Activated CD4-positive, alpha-beta T cell treated with anti-CD3 and anti-CD28 coated beads, Interleukin-2, amount 50 U/mL, for 48 hours (primary cell): Measurements from ENCODE around the gene KIAA1671.
A peak's percentile ranks its signal among the peaks of the same experiment; 100 is the strongest.
"Not testable (repeated sequence)": the region's sequence is repeated elsewhere in the genome, so short reads cannot be mapped to it uniquely, and the experiment has no call there.

Experiments used
- DNase-seq, 2 experiments: peaks; one replicate each; pipeline ENCODE4 v3.0.0-alpha.2; 2020

The KIAA1671 gene

DNA sequence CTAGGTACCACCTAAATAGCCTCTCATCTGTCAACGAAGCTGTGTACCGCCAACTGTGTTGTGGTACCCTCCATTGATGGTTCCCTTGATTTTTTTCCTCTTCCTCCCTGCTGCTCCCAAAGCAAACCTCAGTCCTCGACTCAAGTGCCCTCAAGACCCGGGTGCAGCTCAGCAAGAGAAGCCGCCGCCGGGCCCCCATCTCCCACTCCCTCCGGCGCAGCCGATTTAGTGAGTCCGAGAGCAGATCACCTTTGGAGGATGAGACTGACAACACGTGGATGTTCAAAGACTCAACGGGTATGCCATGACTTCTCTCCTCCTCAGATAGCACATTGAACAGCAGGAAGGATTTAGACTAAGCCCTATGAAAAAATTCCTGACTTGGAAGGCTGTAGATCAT lies 224.7 kb downstream of the KIAA1671 start:
- no peak for DNase-seq

DNA sequence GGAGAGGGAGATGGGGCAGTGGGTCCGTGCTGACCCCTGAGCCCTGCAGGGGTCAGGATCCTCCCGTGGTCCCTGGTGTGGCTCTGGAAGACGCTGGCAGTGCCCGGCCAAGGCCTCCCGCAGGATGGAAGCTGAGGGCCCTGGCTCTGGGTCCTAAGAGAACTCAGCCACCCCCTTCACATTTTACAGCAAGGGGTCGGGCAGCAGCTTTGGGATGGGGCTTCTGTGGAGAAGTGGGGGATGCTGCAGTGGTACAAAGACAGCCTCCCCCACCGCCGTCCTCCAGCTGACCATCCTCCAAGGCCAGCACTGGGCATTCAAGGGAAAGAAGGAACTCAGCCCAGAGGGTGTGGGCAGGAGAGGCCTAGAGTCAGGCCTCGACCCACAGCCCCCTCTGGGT lies 225.4 kb downstream of the KIAA1671 start:
- no peak for DNase-seq

- not testable (repeated sequence) for DNase-seq
Observed at GRCh38 chr22:25178348-25178747, 225.8 kb downstream of the KIAA1671 start.

DNA sequence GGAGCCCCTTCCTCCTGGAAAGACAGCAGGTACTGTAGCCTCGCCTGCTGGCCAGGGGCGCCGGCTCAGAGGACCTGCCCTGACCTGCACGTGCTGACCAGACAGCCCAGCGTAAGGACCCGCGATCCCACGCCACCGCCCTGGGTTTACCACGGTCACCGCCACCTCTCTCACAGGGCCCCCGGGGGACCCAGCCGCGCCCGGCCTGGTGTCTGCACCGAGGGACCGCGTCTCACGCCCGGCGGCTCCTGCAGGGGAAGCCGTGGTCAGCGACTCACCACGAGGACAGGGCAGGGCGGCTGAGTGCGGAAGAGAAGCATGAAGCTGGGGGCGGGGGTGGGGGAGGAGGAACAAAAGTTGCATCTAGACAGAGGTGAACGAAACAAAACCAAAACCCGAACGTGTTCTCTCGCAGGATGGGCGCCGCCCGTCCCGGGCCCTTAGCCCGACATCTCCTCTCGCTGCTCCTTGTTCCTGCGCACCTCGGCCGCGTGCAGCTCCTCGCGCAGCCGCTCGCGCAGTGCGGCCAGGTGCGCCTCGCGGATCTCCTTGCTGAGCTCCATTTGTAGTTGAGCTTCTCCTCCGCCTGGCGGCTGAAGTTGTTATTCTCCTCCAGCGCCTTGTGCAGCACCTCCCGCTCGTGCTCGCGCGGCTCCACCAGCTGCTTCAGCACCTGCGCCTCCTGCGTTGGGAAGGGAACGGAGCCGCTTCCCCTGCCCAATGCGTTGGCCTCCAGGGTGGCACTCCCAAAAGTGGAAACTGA lies 226.5 kb downstream of the KIAA1671 start:
- DNase-seq = not testable (repeated sequence)

DNA sequence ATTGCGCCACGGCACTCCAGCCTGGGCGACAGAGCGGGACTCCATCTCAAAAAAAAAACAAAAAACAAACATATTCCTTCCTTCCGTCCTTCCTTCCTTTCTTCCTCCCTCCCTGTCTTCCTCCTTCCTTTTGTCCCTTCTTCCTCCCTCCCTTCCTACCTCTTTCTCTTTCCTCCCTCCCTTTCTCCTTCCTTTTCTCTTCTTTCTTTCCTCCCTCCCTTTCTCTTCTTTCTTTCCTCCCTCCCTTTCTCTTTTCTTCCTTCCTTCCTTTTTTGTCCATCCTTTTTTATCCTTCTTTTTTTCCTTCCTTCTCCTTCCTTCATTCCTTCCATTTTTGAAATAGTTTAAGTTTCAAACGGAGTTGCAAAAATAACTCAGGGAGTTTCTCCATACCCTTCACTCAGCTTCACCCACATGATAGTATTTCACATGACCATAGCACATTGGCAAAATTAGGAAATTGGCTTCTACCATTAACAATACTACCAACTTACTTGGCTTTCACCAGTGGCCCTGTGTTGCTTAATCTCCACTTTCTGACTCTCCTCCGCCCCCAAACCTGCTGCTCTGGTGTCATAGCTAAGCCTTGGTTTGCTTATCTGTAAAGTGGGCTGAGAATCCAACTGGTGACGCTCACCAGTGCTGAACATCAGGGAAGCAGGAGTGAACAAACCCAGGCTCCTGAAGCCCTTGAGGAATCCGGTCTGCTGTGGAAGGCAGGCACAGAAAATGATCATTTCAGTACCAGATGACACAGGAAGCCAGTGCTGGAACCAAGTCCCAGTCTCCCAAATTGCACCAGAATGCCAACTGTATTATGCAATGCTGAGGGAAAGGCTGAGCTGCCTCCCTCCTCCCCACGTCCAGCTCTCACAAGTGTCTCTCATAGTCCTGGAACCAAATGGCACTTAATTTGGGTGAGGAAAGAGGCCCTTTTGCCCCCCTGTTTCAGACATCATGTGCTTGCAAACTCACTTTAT lies 229.9 kb downstream of the KIAA1671 start:
- no peak for DNase-seq

DNA sequence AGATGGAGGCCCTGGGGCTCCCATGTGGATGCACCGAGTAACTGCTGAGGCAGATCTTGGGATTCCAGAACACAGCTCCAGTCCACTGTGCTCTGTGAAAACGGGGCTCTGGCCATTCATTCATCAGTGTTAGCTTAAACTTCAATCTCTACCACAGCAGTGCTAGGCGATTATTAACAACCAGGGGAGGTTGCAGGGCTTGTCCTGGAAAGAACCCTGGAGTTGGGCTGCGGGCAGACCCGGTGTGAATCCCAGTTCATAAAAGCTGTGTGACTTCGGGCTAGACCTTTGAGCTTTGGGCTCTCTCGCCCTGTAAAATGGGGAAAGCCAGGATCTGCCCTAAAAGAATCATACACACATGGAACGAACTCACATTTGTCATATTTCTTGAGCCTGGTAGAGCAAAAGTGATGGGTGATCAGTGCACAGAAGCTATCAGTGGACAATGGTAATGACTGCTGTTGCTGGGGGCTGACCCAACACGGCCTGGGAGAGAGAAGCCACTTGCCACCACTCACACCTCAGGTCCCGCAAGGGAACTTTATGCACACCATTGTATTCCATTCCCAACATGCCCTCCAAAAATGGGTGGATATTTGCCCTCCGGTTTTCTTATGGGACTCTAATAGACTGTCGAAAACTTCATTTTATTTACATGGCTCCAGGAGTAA lies 231.6 kb downstream of the KIAA1671 start:
- no peak for DNase-seq

DNA sequence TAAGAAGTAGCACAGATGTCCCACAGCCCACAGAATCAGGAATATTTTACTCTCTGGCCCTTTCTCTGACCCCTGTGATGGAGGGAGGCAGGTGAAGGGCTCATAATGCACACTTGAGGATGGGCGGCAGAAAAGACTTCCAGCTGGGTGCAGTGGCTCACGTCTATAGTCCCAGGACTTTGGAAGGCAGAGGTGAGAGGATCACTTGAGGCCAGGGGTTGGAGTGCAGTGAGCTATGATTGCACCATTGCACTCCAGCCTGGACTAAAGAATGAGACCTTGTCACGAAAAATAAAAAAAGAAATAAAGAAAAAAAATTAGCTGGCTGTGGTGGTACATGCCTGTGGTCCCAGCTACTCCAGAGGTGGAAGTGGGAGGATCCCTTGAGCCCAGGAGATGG lies 233.6 kb downstream of the KIAA1671 start:
- DNase-seq = no peak

DNA sequence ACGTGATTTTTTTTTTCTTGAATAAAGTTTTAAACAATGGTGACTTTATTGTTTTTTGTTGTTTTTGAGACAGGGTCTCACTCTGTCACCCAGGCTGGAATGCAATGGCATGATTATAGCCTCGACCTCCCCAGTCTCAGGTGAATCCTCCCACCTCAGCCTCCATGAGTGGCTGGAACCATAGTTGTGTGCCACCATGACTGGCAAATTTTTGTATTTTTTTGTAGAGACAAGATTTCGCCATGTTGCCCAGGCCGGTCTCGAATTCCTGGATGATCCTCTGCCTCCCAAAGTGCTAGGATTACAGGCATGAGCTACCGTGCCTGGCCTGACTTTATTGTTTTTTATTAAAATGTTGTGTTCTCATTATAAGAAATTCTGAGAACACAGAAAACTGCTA lies 235.0 kb downstream of the KIAA1671 start:
- DNase-seq = no peak

DNA sequence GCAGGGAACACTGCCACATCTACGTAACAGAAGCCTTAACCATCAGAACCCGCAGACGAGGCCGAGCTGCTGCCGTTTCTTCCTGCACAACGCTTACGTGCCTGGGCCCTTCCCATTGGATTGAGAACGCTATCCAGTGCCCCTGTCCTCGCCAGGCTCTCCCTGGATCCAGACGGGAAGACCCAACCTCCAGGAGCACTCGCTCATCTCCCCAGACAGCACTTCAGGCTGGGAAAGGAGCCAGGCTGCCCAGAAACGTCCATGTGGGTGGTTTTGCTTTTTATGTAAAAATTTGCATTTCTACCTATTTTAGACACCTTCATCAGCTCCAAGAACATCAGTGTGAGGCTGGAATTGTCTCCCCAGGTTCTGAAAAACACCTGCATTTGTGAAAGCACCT lies 239.9 kb downstream of the KIAA1671 start:
- no peak for DNase-seq

DNA sequence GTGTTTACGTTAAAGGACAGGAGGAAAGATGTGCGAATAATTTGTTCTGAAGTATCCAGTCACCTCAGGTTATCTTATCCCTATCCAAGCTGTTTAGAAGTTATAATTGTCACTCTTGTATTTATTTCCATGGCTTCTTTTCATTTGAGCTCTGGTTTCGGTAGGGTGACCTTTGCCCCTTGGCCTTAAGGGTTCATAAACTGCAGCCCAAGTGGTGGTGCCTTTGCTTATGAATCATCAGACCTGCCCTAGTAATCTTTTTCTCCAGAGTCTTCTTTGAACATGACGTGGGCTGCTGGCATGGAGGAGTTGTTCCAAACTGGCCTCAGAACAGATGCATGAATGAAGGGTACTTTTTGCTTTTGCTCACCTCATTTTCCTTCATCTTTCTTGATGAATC lies 240.6 kb downstream of the KIAA1671 start:
- no peak for DNase-seq

- no peak for DNase-seq
Observed at GRCh38 chr22:25193548-25193947, 241.0 kb downstream of the KIAA1671 start.

DNA sequence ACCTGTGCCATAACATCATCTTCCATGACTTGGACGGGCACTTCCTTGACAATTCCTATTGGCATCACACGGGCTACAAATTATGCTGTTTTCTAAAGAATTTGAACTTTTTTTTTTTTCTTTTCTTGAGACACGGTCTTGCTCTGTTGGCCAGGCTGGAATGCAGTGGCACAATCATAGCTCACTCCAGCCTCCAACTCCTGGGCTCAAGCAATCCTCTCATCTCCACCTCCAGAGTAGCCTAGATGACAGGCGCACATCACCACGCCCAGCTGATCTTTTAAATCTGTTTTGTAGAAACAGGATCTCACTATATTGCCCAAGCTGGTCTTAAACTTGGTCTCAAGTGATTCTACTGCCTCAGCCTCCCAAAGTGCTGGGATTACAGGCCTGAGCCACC lies 243.8 kb downstream of the KIAA1671 start:
- DNase-seq = no peak

GRCh38 chr22:25197340-25197739 lies 244.8 kb downstream of the KIAA1671 start:
- DNase-seq = no peak

- no peak for DNase-seq
Observed at GRCh38 chr22:25199731-25200520, 247.4 kb downstream of the KIAA1671 start, which contains the start of gene CRYBB3. Gene CRYBB3 (plus strand): TSS chr22:25199858. CDS start chr22:25201397, 1,539 bp downstream.

GRCh38 chr22:25200967-25201366 lies 248.5 kb downstream of the KIAA1671 start:
- DNase-seq = no peak

- no peak for DNase-seq
Observed at GRCh38 chr22:25201557-25202273, 249.2 kb downstream of the KIAA1671 start.

DNA sequence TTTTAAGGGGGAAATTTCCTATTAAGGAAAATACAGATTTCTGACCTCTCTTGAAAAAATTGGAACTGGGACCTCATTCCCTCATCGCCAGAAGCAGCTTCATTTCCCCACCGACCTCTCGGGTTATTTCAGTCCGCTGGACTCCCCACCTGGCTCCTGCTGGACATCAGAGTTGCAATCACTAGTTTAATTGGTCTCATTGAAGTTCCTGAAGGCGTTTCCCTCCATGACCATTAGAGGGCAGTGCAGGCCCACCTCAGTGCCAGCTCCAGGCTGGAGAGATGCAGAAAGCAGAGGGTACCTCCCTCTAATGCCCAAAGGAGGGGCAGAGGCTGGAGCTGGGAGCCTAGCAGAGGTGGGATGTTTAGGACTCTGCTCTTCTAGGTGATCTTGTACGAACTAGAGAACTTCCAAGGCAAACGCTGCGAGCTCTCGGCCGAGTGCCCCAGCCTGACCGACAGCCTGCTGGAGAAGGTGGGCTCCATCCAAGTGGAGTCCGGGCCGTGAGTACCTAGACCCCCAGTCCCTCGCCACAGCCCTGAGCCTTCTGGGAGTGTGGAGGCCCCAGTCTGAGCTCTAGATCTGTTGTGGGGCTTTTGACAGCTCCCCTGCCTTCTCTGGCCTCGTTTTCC lies 249.9 kb downstream of the KIAA1671 start:
- peak; percentile 67 to 72 for DNase-seq

DNA sequence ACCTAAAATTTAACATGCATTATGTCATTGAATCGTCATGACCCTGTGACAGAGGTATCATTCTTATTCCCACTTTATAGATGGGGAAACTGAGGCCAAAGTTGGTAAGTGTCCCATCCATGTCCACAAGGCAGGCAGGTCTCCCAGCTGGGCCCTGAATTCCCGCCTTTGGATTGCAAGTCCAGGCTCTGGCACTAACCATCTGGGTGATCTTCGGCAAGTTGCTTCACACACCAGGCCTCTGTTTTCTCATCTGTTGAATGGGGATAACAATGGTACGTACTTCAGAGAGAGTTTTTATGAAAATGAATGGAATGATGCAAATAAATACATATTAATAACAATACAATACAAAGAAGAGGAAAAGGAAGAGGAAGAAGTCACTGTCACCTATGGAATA lies 250.6 kb downstream of the KIAA1671 start:
- no peak for DNase-seq

DNA sequence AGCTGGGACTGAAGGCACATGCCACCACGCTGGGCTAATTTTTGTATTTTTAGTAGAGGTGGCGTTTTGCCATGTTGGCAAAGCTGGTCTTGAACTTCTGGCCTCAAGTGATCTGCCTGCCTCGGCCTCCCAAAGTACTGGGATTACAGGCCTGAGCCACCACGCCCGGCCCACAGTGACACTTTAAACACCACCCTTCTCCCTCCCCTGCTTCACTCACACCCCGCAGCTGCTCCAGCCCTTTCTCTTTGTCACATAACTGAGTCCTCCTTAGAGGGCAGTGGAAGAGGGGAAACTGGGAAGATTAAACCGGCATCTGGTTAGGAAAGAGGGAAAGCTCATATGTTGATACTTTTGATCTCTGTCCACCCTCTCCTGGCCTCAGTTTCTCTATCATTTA lies 252.0 kb downstream of the KIAA1671 start:
- not testable (repeated sequence) for DNase-seq

- no peak for DNase-seq
Observed at GRCh38 chr22:25205847-25206246, 253.3 kb downstream of the KIAA1671 start.

DNA sequence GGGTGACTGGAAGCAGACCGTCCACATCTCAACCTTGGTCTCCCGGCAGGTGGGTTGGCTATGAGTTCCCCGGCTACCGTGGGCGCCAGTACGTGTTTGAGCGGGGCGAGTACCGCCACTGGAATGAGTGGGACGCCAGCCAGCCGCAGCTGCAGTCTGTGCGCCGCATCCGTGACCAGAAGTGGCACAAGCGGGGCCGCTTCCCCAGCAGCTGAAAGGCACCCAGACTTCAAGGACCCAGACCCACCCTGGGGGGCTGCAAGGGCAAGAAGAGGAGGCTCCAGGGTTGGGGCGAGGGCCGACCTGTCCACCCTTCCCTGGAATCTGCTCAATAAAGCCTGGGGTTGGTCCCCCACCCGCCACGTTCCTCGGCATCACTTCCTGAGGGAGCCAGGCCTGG lies 254.5 kb downstream of the KIAA1671 start:
- no peak for DNase-seq
